SK-N-SH (cell line): ENCODE data around the gene AEN. TPM values are rescaled to one million over a fixed set of nuclear protein-coding genes. Genes with fewer than 3 reads are reported as not detected.

Experiments used
- CTCF ChIA-PET: fragments of 300-600, 350-600 bp; formaldehyde crosslinking; extraction: SDS; loops from one replicate; lab custom pipeline; 2021; lab: Yijun Ruan, JAX
- POLR2A ChIA-PET: fragments of 350-600 bp; sonication (Branson Sonifier 250); formaldehyde crosslinking; extraction: SDS; loops from one replicate; lab custom pipeline; 2020; ENCODE audit warnings: antibody characterized with exemption, inconsistent platforms; lab: Yijun Ruan, JAX
- DNase-seq: peaks from one replicate; pipeline ENCODE4 v3.0.0; 2012
- H2AFZ ChIP-seq: fragments of 200-600 bp; sonication (generic); 2 replicates; pipeline ENCODE4 v1.8.1; 2016; ENCODE audit warnings: antibody characterized with exemption, mild to moderate bottlenecking, low read depth
- H3F3A ChIP-seq: fragments of 200-600 bp; sonication (generic); replicated peaks from 2 replicates; pipeline ENCODE3; 2016; ENCODE audit warnings: antibody characterized with exemption, mild to moderate bottlenecking; ENCODE audit not compliant: insufficient read depth
- H3K27ac ChIP-seq, 2 experiments: fragments of 200-500 bp in 1 of 2; fragments of 200-600 bp in 1 of 2; sonication (Bioruptor generic) in 1 of 2; sonication (generic), shearing (Covaris generic) in 1 of 2; 2 replicates each; pipeline versions ENCODE4 v1.5.1 to v1.6.1; 2014 to 2016; ENCODE audit warnings: low read depth in 2 of 2, inconsistent platforms in 1 of 2, low read length in 1 of 2, mild to moderate bottlenecking in 1 of 2, mixed read lengths in 1 of 2
- H3K27me3 ChIP-seq: fragments of 200-600 bp; sonication (generic), shearing (Covaris generic); 2 replicates; pipeline ENCODE4 v1.6.1; 2016; ENCODE audit warnings: mixed run types; ENCODE audit not compliant: insufficient read depth
- H3K36me3 ChIP-seq, 2 experiments: fragments of 200-500 bp in 1 of 2; fragments of 200-600 bp in 1 of 2; sonication (Bioruptor generic) in 1 of 2; sonication (generic) in 1 of 2; replicated peaks in 1 of 2; 2 replicates each; pipeline versions ENCODE3 to v1.5.1; 2014 to 2016; ENCODE audit warnings: low read length in 1 of 2, mild to moderate bottlenecking in 1 of 2; ENCODE audit not compliant: insufficient read depth in 2 of 2, control insufficient read depth in 1 of 2
- H3K4me1 ChIP-seq, 2 experiments: fragments of 200-500 bp in 1 of 2; fragments of 200-600 bp in 1 of 2; sonication (Bioruptor generic) in 1 of 2; sonication (generic), shearing (Covaris generic) in 1 of 2; 2 replicates each; pipeline versions ENCODE4 v1.5.1 to v1.6.1; 2014 to 2016; ENCODE audit warnings: low read depth in 1 of 2, low read length in 1 of 2, mixed run types in 1 of 2; ENCODE audit not compliant: insufficient read depth in 2 of 2, control insufficient read depth in 1 of 2
- H3K4me2 ChIP-seq: fragments of 200-600 bp; sonication (generic), shearing (Covaris generic); 2 replicates; pipeline ENCODE4 v1.6.1; 2017; ENCODE audit warnings: mixed run types
- H3K4me3 ChIP-seq, 2 experiments: fragments of 200-500 bp in 1 of 2; fragments of 200-600 bp in 1 of 2; sonication (Bioruptor generic) in 1 of 2; sonication (generic), shearing (Covaris generic) in 1 of 2; 2 replicates each; pipeline versions ENCODE4 v1.5.1 to v1.8.1; 2014 to 2016; ENCODE audit warnings: low read depth in 2 of 2, inconsistent platforms in 1 of 2, low read length in 1 of 2, mild to moderate bottlenecking in 1 of 2, mixed read lengths in 1 of 2, moderate library complexity in 1 of 2
- H3K79me2 ChIP-seq: fragments of 200-600 bp; sonication (generic); 2 replicates; pipeline ENCODE4 v1.8.1; 2017; ENCODE audit warnings: mild to moderate bottlenecking; ENCODE audit not compliant: insufficient read depth
- H3K9ac ChIP-seq: fragments of 200-600 bp; sonication (generic); 2 replicates; pipeline ENCODE4 v1.6.1; 2017; ENCODE audit warnings: mixed run types
- H3K9me2 ChIP-seq: fragments of 200-600 bp; sonication (generic); 2 replicates; pipeline ENCODE4 v1.6.1; 2017; ENCODE audit warnings: mixed run types
- H3K9me3 ChIP-seq: fragments of 200-600 bp; sonication (generic); 2 replicates; pipeline ENCODE4 v1.6.1; 2017; ENCODE audit warnings: mixed run types, mild to moderate bottlenecking, moderate library complexity
- H4K20me1 ChIP-seq: fragments of 200-600 bp; sonication (generic); 2 replicates; pipeline ENCODE4 v1.6.1; 2017; ENCODE audit warnings: mild to moderate bottlenecking, mixed run types; ENCODE audit not compliant: insufficient read depth
- ELF1 ChIP-seq: IDR thresholded peaks from 2 replicates; pipeline ENCODE4 v1.4.0; 2012
- EP300 ChIP-seq, 2 experiments: IDR thresholded peaks; 2 replicates each; pipeline versions ENCODE4 v1.4.0 to v1.6.1; 2012; ENCODE audit warnings: borderline replicate concordance in 1 of 2, low read depth in 1 of 2, low read length in 1 of 2
- GABPA ChIP-seq: IDR thresholded peaks from 2 replicates; pipeline ENCODE4 v1.4.0; 2012; ENCODE audit warnings: low read depth, mild to moderate bottlenecking
- MEF2A ChIP-seq: IDR thresholded peaks from 2 replicates; pipeline ENCODE4 v1.4.0; 2012; ENCODE audit warnings: low read depth, borderline replicate concordance
- MXI1 ChIP-seq: IDR thresholded peaks from 2 replicates; pipeline ENCODE4 v1.6.1; 2012; ENCODE audit warnings: mild to moderate bottlenecking, low read depth, low read length, improper control_type of control experiment
- POLR2AphosphoS5 ChIP-seq: IDR thresholded peaks from 2 replicates; pipeline ENCODE4 v1.6.1; 2012; ENCODE audit warnings: low read depth, low read length
- RAD21 ChIP-seq: IDR thresholded peaks from 2 replicates; pipeline ENCODE4 v1.6.1; 2012; ENCODE audit warnings: mild to moderate bottlenecking, low read length
- RXRA ChIP-seq: IDR thresholded peaks from 2 replicates; pipeline ENCODE4 v1.4.0; 2012; ENCODE audit warnings: low read depth, mild to moderate bottlenecking, borderline replicate concordance
- SMC3 ChIP-seq: IDR thresholded peaks from 2 replicates; pipeline ENCODE4 v1.6.1; 2012; ENCODE audit warnings: low read depth, low read length, improper control_type of control experiment
- TAF1 ChIP-seq: IDR thresholded peaks from 2 replicates; pipeline ENCODE4 v1.6.1; 2012; ENCODE audit warnings: low read depth, mild to moderate bottlenecking, low read length, moderate library complexity, borderline replicate concordance
- TEAD4 ChIP-seq: IDR thresholded peaks from 2 replicates; pipeline ENCODE4 v1.4.0; 2012; ENCODE audit warnings: mild to moderate bottlenecking, borderline replicate concordance; ENCODE audit not compliant: insufficient read depth
- WGBS: methylation state at CpG from one replicate; pipeline ENCODE4 v1.1.6; 2017; ENCODE audit warnings: low lambda C conversion rate; 5-methylcytosine and 5-hydroxymethylcytosine counted together
- polyA plus RNA-seq, 3 experiments: library from polyadenylated mRNA; depleted of rRNA; stranded (reverse); fragments of >200 nt; gene quantifications; 2 replicates each; pipeline ENCODE4 v1.2.3, GENCODE V29; 2012
- TF ChIP-seq, protein P1 (sequence below): fragments of 150-350 bp; IDR thresholded peaks from 2 replicates; pipeline ENCODE4 v1.6.1; 2017; ENCODE audit warnings: antibody characterized with exemption, low read length, low read depth, borderline replicate concordance
- TF ChIP-seq, protein P2 (sequence below): fragments of 200-600 bp; sonication (generic); IDR thresholded peaks from 2 replicates; pipeline ENCODE4 v1.6.1; 2017; ENCODE audit warnings: antibody characterized with exemption, mild to moderate bottlenecking, moderate library complexity
- TF ChIP-seq, protein P3 (sequence below): IDR thresholded peaks from 2 replicates; pipeline ENCODE4 v1.6.1; 2012; ENCODE audit warnings: mild to moderate bottlenecking, low read depth, low read length, moderate library complexity
- TF ChIP-seq, protein P4 (sequence below): IDR thresholded peaks from 2 replicates; pipeline ENCODE4; 2012
- TF ChIP-seq, protein P5 (sequence below): IDR thresholded peaks from 2 replicates; pipeline ENCODE4 v1.4.0; 2012; ENCODE audit warnings: low read depth, borderline replicate concordance

AEN gene
- polyA plus RNA-seq, 1 of the 3 experiments (the other 2 are of a cell fraction), result 46.4 TPM

DNA sequence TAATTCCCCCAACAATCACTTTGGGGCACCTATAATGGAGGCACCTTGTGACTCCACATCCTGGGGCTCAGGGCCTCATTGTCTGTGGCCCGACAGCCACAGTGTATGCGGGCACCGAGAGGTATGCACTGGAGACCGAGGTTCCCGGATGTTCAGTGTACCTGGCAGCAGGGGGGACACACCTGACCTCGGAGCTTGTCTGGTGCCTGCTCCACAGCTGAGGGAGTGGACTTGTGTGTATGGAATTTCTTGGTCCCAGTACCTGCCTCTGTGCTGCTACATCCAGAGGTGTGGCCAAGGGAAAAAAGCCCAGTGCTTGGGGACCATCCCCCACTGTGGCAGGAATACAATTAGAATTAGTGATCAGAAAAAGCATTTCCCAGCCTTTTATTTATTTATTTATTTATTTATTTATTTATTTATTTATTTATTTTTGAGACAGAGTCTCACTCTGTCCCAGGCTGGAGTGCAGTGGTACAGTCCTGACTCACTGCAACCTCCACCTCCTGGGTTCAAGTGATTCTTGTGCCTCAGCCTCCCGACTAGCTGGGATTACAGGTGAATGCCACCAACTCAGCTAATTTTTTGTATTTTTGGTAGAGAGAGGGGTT is 8.8 kb upstream of the AEN start (continued):
- TF ChIP-seq, protein P1, sequence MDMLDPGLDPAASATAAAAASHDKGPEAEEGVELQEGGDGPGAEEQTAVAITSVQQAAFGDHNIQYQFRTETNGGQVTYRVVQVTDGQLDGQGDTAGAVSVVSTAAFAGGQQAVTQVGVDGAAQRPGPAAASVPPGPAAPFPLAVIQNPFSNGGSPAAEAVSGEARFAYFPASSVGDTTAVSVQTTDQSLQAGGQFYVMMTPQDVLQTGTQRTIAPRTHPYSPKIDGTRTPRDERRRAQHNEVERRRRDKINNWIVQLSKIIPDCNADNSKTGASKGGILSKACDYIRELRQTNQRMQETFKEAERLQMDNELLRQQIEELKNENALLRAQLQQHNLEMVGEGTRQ, result no peak
- TF ChIP-seq MXI1 (no peak), RAD21 (no peak)

DNA sequence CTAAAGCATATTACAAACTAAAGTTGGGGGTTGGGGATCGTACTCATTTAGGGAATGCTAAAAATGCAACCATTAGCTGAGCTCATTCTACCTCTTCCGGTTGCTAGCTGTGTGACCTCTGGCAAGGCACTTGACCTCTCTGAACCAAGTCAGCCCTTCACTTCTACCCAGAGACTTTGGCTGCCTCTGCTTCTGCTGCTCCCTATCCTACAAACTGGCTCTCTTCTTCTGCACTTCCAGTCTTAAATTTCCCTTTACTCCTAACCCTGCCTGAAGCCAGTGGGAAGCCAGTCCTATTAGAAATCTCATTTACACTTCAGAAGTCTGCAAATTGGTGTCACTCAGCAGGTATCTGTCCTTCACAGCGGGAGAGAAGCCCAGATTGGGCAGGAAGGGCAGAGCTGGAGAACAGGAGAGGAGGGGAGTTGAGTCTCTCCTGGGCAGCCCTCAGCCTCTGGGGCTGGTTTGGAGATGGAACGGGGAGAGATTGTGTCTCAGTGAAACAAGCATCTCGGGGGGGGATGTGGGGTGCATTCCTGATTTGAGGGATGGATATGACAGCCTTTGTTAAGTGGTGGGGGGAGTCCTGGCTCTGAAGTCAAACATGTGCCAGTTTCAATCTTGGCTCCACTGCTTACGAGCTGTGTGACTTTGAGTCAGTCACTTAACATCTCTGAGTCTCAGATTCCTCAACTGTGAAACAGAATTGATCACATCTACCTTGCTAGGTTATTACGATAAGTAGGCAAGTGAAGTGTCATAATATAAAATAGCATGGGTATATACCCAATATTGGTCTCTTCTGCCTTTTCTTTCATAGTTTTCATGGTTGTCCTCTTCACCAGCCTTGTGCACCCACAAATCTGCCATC is 7.8 kb upstream of the AEN start:
- no peaks in the 10 kb centered on the region for H3F3A ChIP-seq
- H3K27ac ChIP-seq, result no peak overlapping the region
- H4K20me1 ChIP-seq, result no peaks in the 10 kb centered on the region
- H3K79me2 ChIP-seq, result no peaks in the 10 kb centered on the region
- 55% methylated on average over 7 of the region's 7 CpGs for WGBS
- no peak for DNase-seq
- no peak overlapping the region for H3K4me3 ChIP-seq
- no peaks in the 10 kb centered on the region for H3K36me3 ChIP-seq
- H3K9me3 ChIP-seq, result no peaks in the 10 kb centered on the region
- no peak overlapping the region for H3K4me2 ChIP-seq
- H3K9ac ChIP-seq, result no peak overlapping the region
- TF ChIP-seq, protein P2, sequence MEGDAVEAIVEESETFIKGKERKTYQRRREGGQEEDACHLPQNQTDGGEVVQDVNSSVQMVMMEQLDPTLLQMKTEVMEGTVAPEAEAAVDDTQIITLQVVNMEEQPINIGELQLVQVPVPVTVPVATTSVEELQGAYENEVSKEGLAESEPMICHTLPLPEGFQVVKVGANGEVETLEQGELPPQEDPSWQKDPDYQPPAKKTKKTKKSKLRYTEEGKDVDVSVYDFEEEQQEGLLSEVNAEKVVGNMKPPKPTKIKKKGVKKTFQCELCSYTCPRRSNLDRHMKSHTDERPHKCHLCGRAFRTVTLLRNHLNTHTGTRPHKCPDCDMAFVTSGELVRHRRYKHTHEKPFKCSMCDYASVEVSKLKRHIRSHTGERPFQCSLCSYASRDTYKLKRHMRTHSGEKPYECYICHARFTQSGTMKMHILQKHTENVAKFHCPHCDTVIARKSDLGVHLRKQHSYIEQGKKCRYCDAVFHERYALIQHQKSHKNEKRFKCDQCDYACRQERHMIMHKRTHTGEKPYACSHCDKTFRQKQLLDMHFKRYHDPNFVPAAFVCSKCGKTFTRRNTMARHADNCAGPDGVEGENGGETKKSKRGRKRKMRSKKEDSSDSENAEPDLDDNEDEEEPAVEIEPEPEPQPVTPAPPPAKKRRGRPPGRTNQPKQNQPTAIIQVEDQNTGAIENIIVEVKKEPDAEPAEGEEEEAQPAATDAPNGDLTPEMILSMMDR, result no peak
- TF ChIP-seq MEF2A (no peak), GABPA (no peak), MXI1 (no peak), RXRA (no peak), RAD21 (no peak), SMC3 (no peak), ELF1 (no peak), POLR2AphosphoS5 (no peak), TEAD4 (no peak), EP300 (IDR thresholded peaks at IDR 0.05; ENCODE audit: borderline replicate concordance in 1 of 2, low read depth in 1 of 2, low read length in 1 of 2) (no peak), TAF1 (no peak)
- TF ChIP-seq, protein P3, sequence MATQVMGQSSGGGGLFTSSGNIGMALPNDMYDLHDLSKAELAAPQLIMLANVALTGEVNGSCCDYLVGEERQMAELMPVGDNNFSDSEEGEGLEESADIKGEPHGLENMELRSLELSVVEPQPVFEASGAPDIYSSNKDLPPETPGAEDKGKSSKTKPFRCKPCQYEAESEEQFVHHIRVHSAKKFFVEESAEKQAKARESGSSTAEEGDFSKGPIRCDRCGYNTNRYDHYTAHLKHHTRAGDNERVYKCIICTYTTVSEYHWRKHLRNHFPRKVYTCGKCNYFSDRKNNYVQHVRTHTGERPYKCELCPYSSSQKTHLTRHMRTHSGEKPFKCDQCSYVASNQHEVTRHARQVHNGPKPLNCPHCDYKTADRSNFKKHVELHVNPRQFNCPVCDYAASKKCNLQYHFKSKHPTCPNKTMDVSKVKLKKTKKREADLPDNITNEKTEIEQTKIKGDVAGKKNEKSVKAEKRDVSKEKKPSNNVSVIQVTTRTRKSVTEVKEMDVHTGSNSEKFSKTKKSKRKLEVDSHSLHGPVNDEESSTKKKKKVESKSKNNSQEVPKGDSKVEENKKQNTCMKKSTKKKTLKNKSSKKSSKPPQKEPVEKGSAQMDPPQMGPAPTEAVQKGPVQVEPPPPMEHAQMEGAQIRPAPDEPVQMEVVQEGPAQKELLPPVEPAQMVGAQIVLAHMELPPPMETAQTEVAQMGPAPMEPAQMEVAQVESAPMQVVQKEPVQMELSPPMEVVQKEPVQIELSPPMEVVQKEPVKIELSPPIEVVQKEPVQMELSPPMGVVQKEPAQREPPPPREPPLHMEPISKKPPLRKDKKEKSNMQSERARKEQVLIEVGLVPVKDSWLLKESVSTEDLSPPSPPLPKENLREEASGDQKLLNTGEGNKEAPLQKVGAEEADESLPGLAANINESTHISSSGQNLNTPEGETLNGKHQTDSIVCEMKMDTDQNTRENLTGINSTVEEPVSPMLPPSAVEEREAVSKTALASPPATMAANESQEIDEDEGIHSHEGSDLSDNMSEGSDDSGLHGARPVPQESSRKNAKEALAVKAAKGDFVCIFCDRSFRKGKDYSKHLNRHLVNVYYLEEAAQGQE, result no peak
- TF ChIP-seq, protein P4, sequence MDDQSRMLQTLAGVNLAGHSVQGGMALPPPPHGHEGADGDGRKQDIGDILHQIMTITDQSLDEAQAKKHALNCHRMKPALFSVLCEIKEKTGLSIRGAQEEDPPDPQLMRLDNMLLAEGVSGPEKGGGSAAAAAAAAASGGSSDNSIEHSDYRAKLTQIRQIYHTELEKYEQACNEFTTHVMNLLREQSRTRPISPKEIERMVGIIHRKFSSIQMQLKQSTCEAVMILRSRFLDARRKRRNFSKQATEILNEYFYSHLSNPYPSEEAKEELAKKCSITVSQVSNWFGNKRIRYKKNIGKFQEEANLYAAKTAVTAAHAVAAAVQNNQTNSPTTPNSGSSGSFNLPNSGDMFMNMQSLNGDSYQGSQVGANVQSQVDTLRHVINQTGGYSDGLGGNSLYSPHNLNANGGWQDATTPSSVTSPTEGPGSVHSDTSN, result no peak
- TF ChIP-seq, protein P5, sequence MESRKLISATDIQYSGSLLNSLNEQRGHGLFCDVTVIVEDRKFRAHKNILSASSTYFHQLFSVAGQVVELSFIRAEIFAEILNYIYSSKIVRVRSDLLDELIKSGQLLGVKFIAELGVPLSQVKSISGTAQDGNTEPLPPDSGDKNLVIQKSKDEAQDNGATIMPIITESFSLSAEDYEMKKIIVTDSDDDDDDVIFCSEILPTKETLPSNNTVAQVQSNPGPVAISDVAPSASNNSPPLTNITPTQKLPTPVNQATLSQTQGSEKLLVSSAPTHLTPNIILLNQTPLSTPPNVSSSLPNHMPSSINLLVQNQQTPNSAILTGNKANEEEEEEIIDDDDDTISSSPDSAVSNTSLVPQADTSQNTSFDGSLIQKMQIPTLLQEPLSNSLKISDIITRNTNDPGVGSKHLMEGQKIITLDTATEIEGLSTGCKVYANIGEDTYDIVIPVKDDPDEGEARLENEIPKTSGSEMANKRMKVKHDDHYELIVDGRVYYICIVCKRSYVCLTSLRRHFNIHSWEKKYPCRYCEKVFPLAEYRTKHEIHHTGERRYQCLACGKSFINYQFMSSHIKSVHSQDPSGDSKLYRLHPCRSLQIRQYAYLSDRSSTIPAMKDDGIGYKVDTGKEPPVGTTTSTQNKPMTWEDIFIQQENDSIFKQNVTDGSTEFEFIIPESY, result no peak
- ChIA-PET CTCF (interaction anchor here (1.1 to 5.8 kb wide), 5 partner anchors 9 to 139 kb away, joined by 3 to 44 read pairs (median 5); no protein-coding TSS in a partner anchor), POLR2A (no interaction called here)
- no peaks in the 10 kb centered on the region for H3K9me2 ChIP-seq
- no peaks in the 10 kb centered on the region; the same call in 1 of the 2 replicates for H3K27me3 ChIP-seq
- H2AFZ ChIP-seq, result no peak overlapping the region
- H3K4me1 ChIP-seq, result peaks cover 0 to 7% of the 10 kb centered on the region in 2 experiments; a peak in 1 of 4 replicates
